ENCODE measurements around the gene GPC5.
"Not testable (repeated sequence)": the region's sequence is repeated elsewhere in the genome, so short reads cannot be mapped to it uniquely, and the experiment has no call there.

Gene GPC5

GRCh38 chr13:92717857-92718256 lies 1319.4 kb downstream of the GPC5 start:
- DNase-seq: no peak

GRCh38 chr13:92719868-92720267 lies 1321.4 kb downstream of the GPC5 start:
- DNase-seq: no peak

GRCh38 chr13:92721620-92722019 lies 1323.2 kb downstream of the GPC5 start:
- no peak for DNase-seq

- no peak for DNase-seq
Measured at GRCh38 chr13:92727118-92727517, 1328.7 kb downstream of the GPC5 start.

GRCh38 chr13:92734068-92734467 lies 1335.6 kb downstream of the GPC5 start:
- DNase-seq: no peak

- no peak for DNase-seq
Measured at GRCh38 chr13:92734545-92734944, 1336.1 kb downstream of the GPC5 start.

GRCh38 chr13:92735909-92736308 lies 1337.5 kb downstream of the GPC5 start:
- no peak for DNase-seq

GRCh38 chr13:92739306-92739818 lies 1340.9 kb downstream of the GPC5 start:
- no peak for DNase-seq

- no peak for DNase-seq
Measured at GRCh38 chr13:92743992-92744391, 1345.6 kb downstream of the GPC5 start.

- peak; percentile 64 for DNase-seq
Measured at GRCh38 chr13:92745258-92745657, 1346.8 kb downstream of the GPC5 start.

- DNase-seq: not testable (repeated sequence)
Measured at GRCh38 chr13:92752705-92753104, 1354.3 kb downstream of the GPC5 start.

- no peak for DNase-seq
Measured at GRCh38 chr13:92761710-92762109, 1363.3 kb downstream of the GPC5 start.

GRCh38 chr13:92767468-92767867 lies 1369.0 kb downstream of the GPC5 start:
- no peak for DNase-seq

GRCh38 chr13:92768602-92769001 lies 1370.2 kb downstream of the GPC5 start:
- no peak for DNase-seq

- no peak for DNase-seq
Measured at GRCh38 chr13:92769046-92769445, 1370.6 kb downstream of the GPC5 start.

GRCh38 chr13:92775658-92776057 lies 1377.2 kb downstream of the GPC5 start:
- DNase-seq: no peak

- DNase-seq: no peak
Measured at GRCh38 chr13:92781965-92782690, 1383.7 kb downstream of the GPC5 start.

- no peak for DNase-seq
Measured at GRCh38 chr13:92802776-92803175, 1404.4 kb downstream of the GPC5 start.

GRCh38 chr13:92804346-92804745 lies 1405.9 kb downstream of the GPC5 start:
- DNase-seq: no peak

GRCh38 chr13:92804926-92805325 lies 1406.5 kb downstream of the GPC5 start:
- no peak for DNase-seq

- no peak for DNase-seq
Measured at GRCh38 chr13:92805766-92806165, 1407.3 kb downstream of the GPC5 start.

- no peak for DNase-seq
Measured at GRCh38 chr13:92806215-92806614, 1407.8 kb downstream of the GPC5 start.

GRCh38 chr13:92807353-92807752 lies 1408.9 kb downstream of the GPC5 start:
- DNase-seq: no peak

GRCh38 chr13:92807966-92808365 lies 1409.5 kb downstream of the GPC5 start:
- DNase-seq: no peak

GRCh38 chr13:92821324-92821723 lies 1422.9 kb downstream of the GPC5 start:
- DNase-seq: no peak
